ENCODE data around the gene RASSF5.
A peak's percentile ranks its signal among the peaks of the same experiment; 100 is the strongest.

The RASSF5 gene

DNA sequence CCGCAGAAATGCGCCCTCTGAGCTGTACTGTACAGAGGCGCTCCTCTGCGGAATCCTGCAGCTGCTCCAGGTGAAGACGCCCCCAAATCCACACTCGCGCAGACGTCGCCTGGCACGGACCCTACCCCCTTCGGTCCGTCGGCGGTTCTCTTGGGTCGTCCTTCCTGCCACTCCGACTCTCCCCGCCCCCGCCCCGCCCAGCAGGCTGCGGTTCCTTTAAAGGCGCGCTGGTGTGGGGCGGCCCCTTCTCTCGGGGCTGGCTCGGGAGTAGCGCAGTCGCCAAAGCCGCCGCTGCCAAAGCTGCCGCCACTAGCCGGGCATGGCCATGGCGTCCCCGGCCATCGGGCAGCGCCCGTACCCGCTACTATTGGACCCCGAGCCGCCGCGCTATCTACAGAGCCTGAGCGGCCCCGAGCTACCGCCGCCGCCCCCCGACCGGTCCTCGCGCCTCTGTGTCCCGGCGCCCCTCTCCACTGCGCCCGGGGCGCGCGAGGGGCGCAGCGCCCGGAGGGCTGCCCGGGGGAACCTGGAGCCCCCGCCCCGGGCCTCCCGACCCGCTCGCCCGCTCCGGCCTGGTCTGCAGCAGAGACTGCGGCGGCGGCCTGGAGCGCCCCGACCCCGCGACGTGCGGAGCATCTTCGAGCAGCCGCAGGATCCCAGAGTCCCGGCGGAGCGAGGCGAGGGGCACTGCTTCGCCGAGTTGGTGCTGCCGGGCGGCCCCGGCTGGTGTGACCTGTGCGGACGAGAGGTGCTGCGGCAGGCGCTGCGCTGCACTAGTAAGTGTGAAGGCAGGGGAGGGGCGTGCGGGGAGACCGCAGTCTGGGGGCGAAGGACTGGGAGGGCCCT is at the start of gene RASSF5:
Gene RASSF5 (plus strand): TSS at position 248 of the 846 bp plus-strand sequence. CDS start 72 bp downstream, at position 320.
- peak within 1 kb of the TSS; percentile 53 for H2AFZ ChIP-seq (ENCODE audit: low read depth, low read length)
- peaks cover 15% of the 10 kb centered on the region for H3K4me1 ChIP-seq (ENCODE audit: low read length)
- H3K9me3 ChIP-seq (ENCODE audit: insufficient read depth, low read length) = no peaks in the 10 kb centered on the region
- TF ChIP-seq, protein P1, sequence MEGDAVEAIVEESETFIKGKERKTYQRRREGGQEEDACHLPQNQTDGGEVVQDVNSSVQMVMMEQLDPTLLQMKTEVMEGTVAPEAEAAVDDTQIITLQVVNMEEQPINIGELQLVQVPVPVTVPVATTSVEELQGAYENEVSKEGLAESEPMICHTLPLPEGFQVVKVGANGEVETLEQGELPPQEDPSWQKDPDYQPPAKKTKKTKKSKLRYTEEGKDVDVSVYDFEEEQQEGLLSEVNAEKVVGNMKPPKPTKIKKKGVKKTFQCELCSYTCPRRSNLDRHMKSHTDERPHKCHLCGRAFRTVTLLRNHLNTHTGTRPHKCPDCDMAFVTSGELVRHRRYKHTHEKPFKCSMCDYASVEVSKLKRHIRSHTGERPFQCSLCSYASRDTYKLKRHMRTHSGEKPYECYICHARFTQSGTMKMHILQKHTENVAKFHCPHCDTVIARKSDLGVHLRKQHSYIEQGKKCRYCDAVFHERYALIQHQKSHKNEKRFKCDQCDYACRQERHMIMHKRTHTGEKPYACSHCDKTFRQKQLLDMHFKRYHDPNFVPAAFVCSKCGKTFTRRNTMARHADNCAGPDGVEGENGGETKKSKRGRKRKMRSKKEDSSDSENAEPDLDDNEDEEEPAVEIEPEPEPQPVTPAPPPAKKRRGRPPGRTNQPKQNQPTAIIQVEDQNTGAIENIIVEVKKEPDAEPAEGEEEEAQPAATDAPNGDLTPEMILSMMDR (IDR thresholded peaks at IDR 0.05; ENCODE audit: low read depth, low read length) = no peak
- TF ChIP-seq EZH2phosphoT487 (IDR thresholded peaks at IDR 0.05; ENCODE audit: low read depth) = no peak
- peaks cover 30% of the 10 kb centered on the region for H3K27me3 ChIP-seq (ENCODE audit: low read depth, low read length)
- H4K20me1 ChIP-seq (ENCODE audit: insufficient read depth, low read length) = no peaks in the 10 kb centered on the region
- no peaks in the 10 kb centered on the region for H3K36me3 ChIP-seq (replicated peaks; ENCODE audit: low read depth, low read length)
- no peak within 1 kb of the TSS for H3K27ac ChIP-seq (ENCODE audit: low read length)
- H3K4me3 ChIP-seq (ENCODE audit: low read length) = peak within 1 kb of the TSS; percentile 78
- H3K4me2 ChIP-seq (ENCODE audit: low read length) = peak within 1 kb of the TSS; percentile 80
- no peaks in the 10 kb centered on the region for H3K79me2 ChIP-seq (ENCODE audit: low read length)
- H3K9ac ChIP-seq (ENCODE audit: low read length) = peak within 1 kb of the TSS; percentile 62

GRCh38 chr1:206459703-206460102 is 47.6 kb upstream of the RASSF5 start:
- TF ChIP-seq EZH2phosphoT487 (IDR thresholded peaks at IDR 0.05; ENCODE audit: low read depth) = no peak
- TF ChIP-seq, protein P1 (IDR thresholded peaks at IDR 0.05; ENCODE audit: low read depth, low read length) = no peak
- Histone ChIP-seq H4K20me1 (ENCODE audit: insufficient read depth, low read length) (no peaks in the 10 kb centered on the region), H3K4me2 (ENCODE audit: low read length) (no peak overlapping the region), H3K4me1 (ENCODE audit: low read length) (no peaks in the 10 kb centered on the region), H3K9ac (ENCODE audit: low read length) (no peak overlapping the region), H3K79me2 (ENCODE audit: low read length) (no peaks in the 10 kb centered on the region), H3K36me3 (replicated peaks; ENCODE audit: low read depth, low read length) (peaks cover 38% of the 10 kb centered on the region), H3K27me3 (ENCODE audit: low read depth, low read length) (no peaks in the 10 kb centered on the region), H2AFZ (ENCODE audit: low read depth, low read length) (no peak overlapping the region), H3K9me3 (ENCODE audit: insufficient read depth, low read length) (no peaks in the 10 kb centered on the region), H3K4me3 (ENCODE audit: low read length) (no peak overlapping the region), H3K27ac (ENCODE audit: low read length) (no peak overlapping the region)

GRCh38 chr1:206460836-206461426 is 46.4 kb upstream of the RASSF5 start:
- Histone ChIP-seq H3K4me3 (ENCODE audit: low read length) (no peak overlapping the region), H3K4me1 (ENCODE audit: low read length) (peaks cover 8% of the 10 kb centered on the region), H3K79me2 (ENCODE audit: low read length) (no peaks in the 10 kb centered on the region), H3K9me3 (ENCODE audit: insufficient read depth, low read length) (no peaks in the 10 kb centered on the region), H2AFZ (ENCODE audit: low read depth, low read length) (no peak overlapping the region), H4K20me1 (ENCODE audit: insufficient read depth, low read length) (no peaks in the 10 kb centered on the region), H3K9ac (ENCODE audit: low read length) (no peak overlapping the region), H3K36me3 (replicated peaks; ENCODE audit: low read depth, low read length) (peaks cover 26% of the 10 kb centered on the region), H3K27me3 (ENCODE audit: low read depth, low read length) (no peaks in the 10 kb centered on the region), H3K27ac (ENCODE audit: low read length) (no peak overlapping the region), H3K4me2 (ENCODE audit: low read length) (no peak overlapping the region)
- TF ChIP-seq EZH2phosphoT487 (IDR thresholded peaks at IDR 0.05; ENCODE audit: low read depth) = no peak
- TF ChIP-seq, protein P1 (IDR thresholded peaks at IDR 0.05; ENCODE audit: low read depth, low read length) = no peak
